ENCODE data around the gene BPI. TPM values are rescaled to one million over a fixed set of nuclear protein-coding genes. Genes with fewer than 3 reads are reported as not detected.

BPI gene
- total RNA-seq, 2 experiments from 2014 or later = not detected

DNA sequence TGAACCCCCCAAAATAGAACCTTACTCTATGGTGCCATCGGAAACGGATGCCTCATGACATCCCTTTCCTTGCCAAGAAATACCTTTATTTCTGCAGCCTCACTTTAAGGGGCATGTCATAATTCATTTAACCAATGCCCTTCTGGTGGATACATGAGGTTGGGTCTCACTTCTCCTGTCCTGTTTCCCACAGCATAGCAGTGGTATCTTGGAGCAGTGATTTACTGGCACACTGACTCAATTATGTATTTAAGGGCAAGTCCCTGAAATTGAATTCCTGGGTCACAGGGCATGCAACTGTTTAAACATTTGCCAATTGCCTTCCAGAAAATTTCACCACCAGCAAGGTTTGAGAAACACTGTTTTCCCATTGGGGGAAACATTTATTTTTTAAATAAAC, 41.7 kb downstream of the BPI start:
- intact Hi-C loops (cut with micrococcal nuclease; ENCODE audit: unreplicated experiment) = no loop called here
- no peaks in the 10 kb centered on the region for H3K9me3 ChIP-seq (ENCODE audit: low read length)
- no peak for DNase-seq (ENCODE audit: low spot score)

DNA sequence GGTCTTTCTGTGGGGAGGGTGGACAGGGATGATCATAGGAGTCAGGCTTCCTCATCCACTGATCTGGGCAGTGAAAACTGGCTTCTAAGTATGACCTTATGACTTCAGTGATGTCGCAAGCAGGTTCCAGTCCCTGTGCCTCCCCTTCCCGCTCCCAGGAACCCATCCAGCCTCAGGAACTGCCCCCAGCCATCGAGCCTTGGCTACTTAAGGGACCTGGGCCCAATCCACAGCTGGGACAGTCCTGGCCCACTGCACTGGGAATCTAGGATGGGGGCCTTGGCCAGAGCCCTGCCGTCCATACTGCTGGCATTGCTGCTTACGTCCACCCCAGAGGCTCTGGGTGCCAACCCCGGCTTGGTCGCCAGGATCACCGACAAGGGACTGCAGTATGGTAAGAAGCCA, 42.3 kb downstream of the BPI start, which contains the start of gene LBP:
Gene LBP, plus strand, starts transcription at position 236 of the 405 bp plus-strand sequence. Its CDS starts 35 bp downstream, at position 271.
- Histone ChIP-seq H4K20me1 (ENCODE audit: insufficient read depth, low read length) (no peaks in the 10 kb centered on the region), H3K4me2 (ENCODE audit: low read length) (no peak within 1 kb of the TSS), H3K4me3 (ENCODE audit: low read depth, low read length, poor library complexity, severe bottlenecking) (no peak within 1 kb of the TSS), H3K4me1 (ENCODE audit: insufficient read depth, low read length, poor library complexity, severe bottlenecking) (no peaks in the 10 kb centered on the region), H3K9me2 (ENCODE audit: insufficient read depth, low read length) (no peaks in the 10 kb centered on the region), H3K36me3 (ENCODE audit: insufficient read depth, low read length) (no peaks in the 10 kb centered on the region), H3K9me3 (ENCODE audit: low read length) (no peaks in the 10 kb centered on the region), H2AFZ (ENCODE audit: low read length) (no peak within 1 kb of the TSS), H3K79me2 (ENCODE audit: insufficient read depth, low read depth, low read length) (no peaks in the 10 kb centered on the region), H3K27ac (ENCODE audit: low read depth, low read length, poor library complexity, severe bottlenecking) (no peak within 1 kb of the TSS)
- no TSS peak for BruUV-seq (replicated peaks)
- POLR2A ChIA-PET = interaction anchor here (0.6 kb wide), 1 partner anchor 26 kb away, joined by 3 read pairs; no protein-coding TSS in a partner anchor
- CTCF ChIA-PET (ENCODE audit: unreplicated experiment) = interaction anchor here (0.6 kb wide), 1 partner anchor 818 kb away, joined by 3 read pairs; no protein-coding TSS in a partner anchor
- no peak for TF ChIP-seq EZH2phosphoT487 (IDR thresholded peaks at IDR 0.05; ENCODE audit: borderline replicate concordance, low read depth, low read length)
- TF ChIP-seq, protein P1, sequence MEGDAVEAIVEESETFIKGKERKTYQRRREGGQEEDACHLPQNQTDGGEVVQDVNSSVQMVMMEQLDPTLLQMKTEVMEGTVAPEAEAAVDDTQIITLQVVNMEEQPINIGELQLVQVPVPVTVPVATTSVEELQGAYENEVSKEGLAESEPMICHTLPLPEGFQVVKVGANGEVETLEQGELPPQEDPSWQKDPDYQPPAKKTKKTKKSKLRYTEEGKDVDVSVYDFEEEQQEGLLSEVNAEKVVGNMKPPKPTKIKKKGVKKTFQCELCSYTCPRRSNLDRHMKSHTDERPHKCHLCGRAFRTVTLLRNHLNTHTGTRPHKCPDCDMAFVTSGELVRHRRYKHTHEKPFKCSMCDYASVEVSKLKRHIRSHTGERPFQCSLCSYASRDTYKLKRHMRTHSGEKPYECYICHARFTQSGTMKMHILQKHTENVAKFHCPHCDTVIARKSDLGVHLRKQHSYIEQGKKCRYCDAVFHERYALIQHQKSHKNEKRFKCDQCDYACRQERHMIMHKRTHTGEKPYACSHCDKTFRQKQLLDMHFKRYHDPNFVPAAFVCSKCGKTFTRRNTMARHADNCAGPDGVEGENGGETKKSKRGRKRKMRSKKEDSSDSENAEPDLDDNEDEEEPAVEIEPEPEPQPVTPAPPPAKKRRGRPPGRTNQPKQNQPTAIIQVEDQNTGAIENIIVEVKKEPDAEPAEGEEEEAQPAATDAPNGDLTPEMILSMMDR (conservative IDR thresholded peaks at IDR 0.05; ENCODE audit: low read length) = no peak
- intact Hi-C loops (cut with micrococcal nuclease; ENCODE audit: unreplicated experiment) = no loop called here
- DNase-seq (ENCODE audit: low spot score) = no peak

More for the DNA sequence above, 41.7 kb downstream of the BPI start:
- Histone ChIP-seq H3K79me2 (ENCODE audit: insufficient read depth, low read depth, low read length) (no peaks in the 10 kb centered on the region), H3K4me3 (ENCODE audit: low read depth, low read length, poor library complexity, severe bottlenecking) (no peak overlapping the region), H4K20me1 (ENCODE audit: insufficient read depth, low read length) (no peaks in the 10 kb centered on the region), H3K4me1 (ENCODE audit: insufficient read depth, low read length, poor library complexity, severe bottlenecking) (no peaks in the 10 kb centered on the region), H3K9me2 (ENCODE audit: insufficient read depth, low read length) (no peaks in the 10 kb centered on the region), H3K4me2 (ENCODE audit: low read length) (no peak overlapping the region), H2AFZ (ENCODE audit: low read length) (no peak overlapping the region), H3K27ac (ENCODE audit: low read depth, low read length, poor library complexity, severe bottlenecking) (no peak overlapping the region), H3K36me3 (ENCODE audit: insufficient read depth, low read length) (no peaks in the 10 kb centered on the region)
- no TSS peak for BruUV-seq (replicated peaks)
- CTCF ChIA-PET (ENCODE audit: unreplicated experiment) = interaction anchor here (0.6 kb wide), 1 partner anchor 818 kb away, joined by 3 read pairs; no protein-coding TSS in a partner anchor
- POLR2A ChIA-PET = interaction anchor here (0.6 kb wide), 1 partner anchor 25 kb away, joined by 3 read pairs; no protein-coding TSS in a partner anchor
- TF ChIP-seq, protein P1 (conservative IDR thresholded peaks at IDR 0.05; ENCODE audit: low read length) = no peak; the same call in 1 of the 2 replicates
- no peak for TF ChIP-seq EZH2phosphoT487 (IDR thresholded peaks at IDR 0.05; ENCODE audit: borderline replicate concordance, low read depth, low read length)

DNA sequence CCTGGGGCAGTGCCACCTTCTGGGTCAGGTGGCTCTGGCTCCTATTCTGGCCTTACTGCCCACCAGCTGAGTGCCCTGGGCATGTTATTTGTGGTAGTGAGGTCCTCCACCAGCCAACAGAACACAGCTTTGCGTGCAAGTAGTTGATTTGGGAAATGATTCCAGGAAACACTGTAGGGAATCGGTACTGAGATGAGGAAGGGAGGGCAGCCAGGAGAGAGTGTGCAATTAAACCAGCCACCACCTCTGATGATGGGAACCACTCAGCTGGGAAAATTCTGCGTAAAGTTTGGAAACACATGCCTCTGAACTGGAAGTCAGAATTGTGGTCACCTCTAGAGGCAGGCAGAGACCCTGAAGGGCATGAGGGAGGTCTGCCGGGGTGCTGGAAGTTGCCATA, 42.8 kb downstream of the BPI start:
- H2AFZ ChIP-seq (ENCODE audit: low read length) = no peak overlapping the region
- H3K9me2 ChIP-seq (ENCODE audit: insufficient read depth, low read length) = no peaks in the 10 kb centered on the region
- no peak overlapping the region for H3K4me3 ChIP-seq (ENCODE audit: low read depth, low read length, poor library complexity, severe bottlenecking)
- H3K36me3 ChIP-seq (ENCODE audit: insufficient read depth, low read length) = no peaks in the 10 kb centered on the region
- no peaks in the 10 kb centered on the region for H4K20me1 ChIP-seq (ENCODE audit: insufficient read depth, low read length)
- no peaks in the 10 kb centered on the region for H3K9me3 ChIP-seq (ENCODE audit: low read length)
- no TSS peak for BruUV-seq (replicated peaks)
- intact Hi-C loops (cut with micrococcal nuclease; ENCODE audit: unreplicated experiment) = no loop called here
- ChIA-PET POLR2A (no interaction called here), CTCF (ENCODE audit: unreplicated experiment) (no interaction called here)
- H3K4me2 ChIP-seq (ENCODE audit: low read length) = no peak overlapping the region
- DNase-seq (ENCODE audit: low spot score) = no peak
- H3K79me2 ChIP-seq (ENCODE audit: insufficient read depth, low read depth, low read length) = no peaks in the 10 kb centered on the region
- no peaks in the 10 kb centered on the region for H3K4me1 ChIP-seq (ENCODE audit: insufficient read depth, low read length, poor library complexity, severe bottlenecking)
- TF ChIP-seq, protein P1 (conservative IDR thresholded peaks at IDR 0.05; ENCODE audit: low read length) = no peak
- TF ChIP-seq EZH2phosphoT487 (IDR thresholded peaks at IDR 0.05; ENCODE audit: borderline replicate concordance, low read depth, low read length) = no peak
- no peak overlapping the region for H3K27ac ChIP-seq (ENCODE audit: low read depth, low read length, poor library complexity, severe bottlenecking)

Data from OCI-LY7 (cell line).